Inferior parietal cortex (tissue), 1 donor: ENCODE results near the gene RABGEF1.
"Not testable (repeated sequence)": the region's sequence is repeated elsewhere in the genome, so short reads cannot be mapped to it uniquely, and the experiment has no call there.

ENCODE experiments used
- DNase-seq: peaks from one replicate; pipeline ENCODE4 v3.0.0-alpha.2; 2016; ENCODE audit errors: extremely low spot score

The RABGEF1 gene

GRCh38 chr7:66735850-66736249 is 4.7 kb upstream of the RABGEF1 start:
- no peak for DNase-seq

- DNase-seq = no peak
Measured at GRCh38 chr7:66736892-66737291, 3.6 kb upstream of the RABGEF1 start.

- DNase-seq = no peak
Measured at GRCh38 chr7:66737667-66738066, 2.9 kb upstream of the RABGEF1 start.

- no peak for DNase-seq
Measured at GRCh38 chr7:66739477-66739876, 1.1 kb upstream of the RABGEF1 start.

GRCh38 chr7:66739953-66740301 is 606 bp upstream of the RABGEF1 start:
- DNase-seq = no peak

GRCh38 chr7:66740980-66741709 is 612 bp downstream of the RABGEF1 start:
- not testable (repeated sequence) for DNase-seq

- no peak for DNase-seq
Measured at GRCh38 chr7:66741710-66742049, 1.1 kb downstream of the RABGEF1 start.

GRCh38 chr7:66742298-66742697 is 1.8 kb downstream of the RABGEF1 start:
- DNase-seq = not testable (repeated sequence)

GRCh38 chr7:66743920-66744319 is 3.4 kb downstream of the RABGEF1 start:
- DNase-seq = no peak

GRCh38 chr7:66747385-66747784 is 6.9 kb downstream of the RABGEF1 start:
- DNase-seq = no peak

- DNase-seq = no peak
Measured at GRCh38 chr7:66747881-66748511, 7.5 kb downstream of the RABGEF1 start.

- no peak for DNase-seq
Measured at GRCh38 chr7:66748791-66749190, 8.3 kb downstream of the RABGEF1 start.

GRCh38 chr7:66751945-66752344 is 11.4 kb downstream of the RABGEF1 start:
- DNase-seq = no peak

- no peak for DNase-seq
Measured at GRCh38 chr7:66754541-66754940, 14.0 kb downstream of the RABGEF1 start.

GRCh38 chr7:66755059-66755458 is 14.5 kb downstream of the RABGEF1 start:
- DNase-seq = not testable (repeated sequence)

- DNase-seq = not testable (repeated sequence)
Measured at GRCh38 chr7:66756227-66756626, 15.7 kb downstream of the RABGEF1 start.

- DNase-seq = no peak
Measured at GRCh38 chr7:66756889-66757288, 16.4 kb downstream of the RABGEF1 start.

- DNase-seq = no peak
Measured at GRCh38 chr7:66757939-66758338, 17.4 kb downstream of the RABGEF1 start.

GRCh38 chr7:66758950-66759628 is 18.6 kb downstream of the RABGEF1 start:
- DNase-seq = no peak

GRCh38 chr7:66763183-66763582 is 22.6 kb downstream of the RABGEF1 start:
- not testable (repeated sequence) for DNase-seq

- not testable (repeated sequence) for DNase-seq
Measured at GRCh38 chr7:66763633-66764355, 23.3 kb downstream of the RABGEF1 start.

GRCh38 chr7:66764905-66765304 is 24.4 kb downstream of the RABGEF1 start:
- DNase-seq = not testable (repeated sequence)
